Activated T-helper 2 cell treated with anti-CD3 and anti-CD28 coated beads, Interferon-gamma antibody, Interleukin-2, Interleukin-4, amounts not matched to agents 10 μg/mL and 5 μg/mL and 100 μg/mL, durations not matched to agents 14 hours and 24 hours and 36 hours (primary cell): Measurements from ENCODE around the gene PHKA1. TPM values are rescaled to one million over a fixed set of nuclear protein-coding genes. Genes with fewer than 3 reads are reported as not detected.
"Not testable (repeated sequence)": the region's sequence is repeated elsewhere in the genome, so short reads cannot be mapped to it uniquely, and the experiment has no call there.

ENCODE experiments used
- DNase-seq: peaks from one replicate; pipeline ENCODE4 v3.0.0; 2021; ENCODE audit warnings: low spot score
- H3K27ac Mint-ChIP-seq: one replicate; pipeline ENCODE4 v1.8.0; 2021; ENCODE audit warnings: mixed read lengths
- H3K27me3 Mint-ChIP-seq: one replicate; pipeline ENCODE4 v1.8.0; 2021; ENCODE audit warnings: low read depth, mixed read lengths
- H3K36me3 Mint-ChIP-seq: one replicate; pipeline ENCODE4 v1.8.0; 2021; ENCODE audit warnings: low read depth, mixed read lengths
- H3K4me1 Mint-ChIP-seq: one replicate; pipeline ENCODE4 v1.8.0; 2021; ENCODE audit warnings: low read depth, mixed read lengths
- H3K4me3 Mint-ChIP-seq: one replicate; pipeline ENCODE4 v1.8.0; 2021; ENCODE audit warnings: low read depth, mild to moderate bottlenecking, moderate library complexity, mixed read lengths
- H3K9me3 Mint-ChIP-seq: one replicate; pipeline ENCODE4 v1.8.0; 2021; ENCODE audit warnings: mixed read lengths
- intact Hi-C: fragments of 100-400 bp; cut with micrococcal nuclease; formaldehyde crosslinking; loops from one replicate; pipeline ENCODE4 v1.15.1; 2023
- total RNA-seq: library from RNA; stranded (reverse); gene quantifications from 2 replicates; pipeline ENCODE4 v1.2.3, GENCODE V29; 2022

Gene PHKA1
- 10.7 and 11.5 TPM in 2 replicates for total RNA-seq

DNA sequence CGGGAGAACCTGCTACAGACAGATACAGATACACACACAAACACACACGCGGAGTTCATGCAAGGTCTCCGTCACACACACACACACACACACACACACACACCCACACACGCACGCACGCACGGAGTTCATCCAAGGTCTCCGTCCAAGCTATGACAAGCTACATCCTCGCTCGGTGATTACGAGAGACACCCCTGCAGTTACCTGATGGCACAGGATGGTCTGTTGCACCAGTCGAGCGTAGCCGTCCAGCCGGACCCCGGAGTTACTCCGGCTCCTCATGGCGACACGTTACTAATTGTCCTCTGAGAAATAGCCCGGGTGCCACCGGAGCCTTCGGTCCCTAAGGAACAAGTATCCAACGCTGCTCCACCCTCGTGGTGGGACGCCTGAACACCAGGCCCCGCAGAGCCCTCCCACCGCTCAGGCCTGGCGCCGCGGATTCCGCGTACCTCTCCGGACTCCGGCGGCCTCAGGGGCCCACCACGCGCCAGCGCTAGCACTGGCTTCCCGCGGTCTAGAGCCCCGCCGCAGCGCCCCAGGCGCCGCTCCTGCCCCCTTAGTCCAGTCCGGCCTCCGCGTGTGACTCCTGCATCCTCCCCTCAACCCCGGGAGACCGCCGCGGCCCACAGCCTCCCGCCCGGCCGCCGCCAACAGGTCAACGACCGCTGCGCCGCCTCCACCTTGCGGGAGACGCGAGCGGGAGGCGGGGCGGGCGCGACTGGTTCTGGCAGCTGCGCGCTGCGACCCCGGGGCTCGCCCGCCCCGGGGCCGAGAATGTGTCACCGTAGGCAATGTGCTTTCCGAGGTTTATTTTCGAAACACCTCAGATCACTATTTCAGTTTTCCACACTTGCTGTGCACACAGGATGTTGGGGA, at the start of gene PHKA1:
TSS of gene PHKA1 (minus strand) at position 708 of the 879 bp plus-strand sequence. CDS start at position 282, 426 bp downstream.
- Mint-ChIP-seq H3K4me1 (peaks cover 15% of the 10 kb centered on the region), H3K4me3 (peak within 1 kb of the TSS; percentile 81), H3K27ac (peak within 1 kb of the TSS; percentile 68)
- DNase-seq = peak; percentile 22
- H3K9me3 Mint-ChIP-seq, H3K27me3 Mint-ChIP-seq, H3K36me3 Mint-ChIP-seq: not testable (repeated sequence)
- intact Hi-C loops = loop anchor here (1.0 kb wide), 1 partner anchor 93 kb away; no protein-coding TSS in a partner anchor

DNA sequence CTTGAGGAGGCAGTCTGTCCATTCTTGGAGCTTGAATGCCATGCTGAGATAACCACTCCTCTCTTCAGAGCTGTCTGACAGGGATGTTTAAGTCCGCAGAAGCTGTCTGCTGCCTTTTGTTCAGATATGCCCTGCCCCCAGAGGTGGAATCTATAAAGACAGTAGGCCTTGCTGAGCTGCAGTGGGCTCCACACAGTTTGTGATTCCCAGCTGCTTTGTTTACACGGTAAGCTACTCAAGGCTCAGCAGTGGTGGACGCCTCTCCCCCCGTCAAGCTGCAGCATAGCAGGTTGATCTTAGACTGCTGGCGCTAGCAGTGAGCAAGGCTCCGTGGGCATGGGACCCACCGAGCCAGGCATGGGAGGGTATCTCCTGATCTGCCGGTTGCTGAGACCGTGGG, 46.3 kb upstream of the PHKA1 start:
- H3K9me3 Mint-ChIP-seq, DNase-seq, H3K4me1 Mint-ChIP-seq, H3K36me3 Mint-ChIP-seq, H3K4me3 Mint-ChIP-seq, H3K27me3 Mint-ChIP-seq, H3K27ac Mint-ChIP-seq, intact Hi-C loops: not testable (repeated sequence)

- DNase-seq, H3K9me3 Mint-ChIP-seq, H3K27ac Mint-ChIP-seq, H3K36me3 Mint-ChIP-seq, H3K4me3 Mint-ChIP-seq, H3K27me3 Mint-ChIP-seq, intact Hi-C loops, H3K4me1 Mint-ChIP-seq: not testable (repeated sequence)
Observed at GRCh38 chrX:72748545-72748944, 34.4 kb upstream of the PHKA1 start.

DNA sequence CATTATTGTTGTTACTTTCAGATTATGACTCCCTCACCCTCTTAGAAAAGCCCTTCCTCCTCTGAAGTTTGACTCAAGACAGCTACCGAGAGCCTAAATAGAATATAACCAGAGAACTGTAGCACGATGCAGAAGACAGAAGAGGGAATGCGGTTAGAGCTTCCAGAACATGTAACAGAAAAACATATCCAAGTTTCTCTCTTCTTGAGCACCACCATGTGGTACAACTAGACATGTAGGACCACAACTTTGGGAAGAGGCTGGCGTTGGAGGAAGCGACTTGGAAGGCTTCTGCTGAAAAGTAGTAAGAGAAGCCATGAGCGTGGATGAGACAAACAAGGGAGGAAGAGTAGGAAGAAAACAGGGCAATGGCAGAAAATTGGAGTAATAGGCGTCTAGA, 31.4 kb upstream of the PHKA1 start:
- H3K36me3 Mint-ChIP-seq, H3K27ac Mint-ChIP-seq, DNase-seq, H3K27me3 Mint-ChIP-seq, H3K4me1 Mint-ChIP-seq, H3K4me3 Mint-ChIP-seq, intact Hi-C loops, H3K9me3 Mint-ChIP-seq: not testable (repeated sequence)

DNA sequence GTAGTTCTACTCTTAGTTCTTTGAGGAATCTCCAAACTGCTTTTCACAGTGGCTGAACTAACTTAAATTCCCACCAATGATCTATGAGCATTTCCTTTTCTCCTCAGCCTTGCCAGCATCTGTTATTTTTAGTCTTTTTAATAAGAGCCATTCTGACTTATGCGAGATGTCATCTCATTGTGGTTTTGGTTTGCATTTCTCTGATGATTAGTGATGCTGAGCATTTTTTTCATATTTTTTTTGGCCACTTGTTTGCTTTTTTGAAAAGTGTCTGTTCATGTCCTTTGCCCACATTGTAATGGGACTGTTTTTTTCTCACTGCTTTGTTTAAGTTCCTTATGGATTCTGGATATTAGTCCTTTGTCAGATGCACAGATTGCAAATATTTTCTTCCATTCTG, 21.5 kb upstream of the PHKA1 start:
- no peaks in the 10 kb centered on the region for H3K36me3 Mint-ChIP-seq
- intact Hi-C loops = no loop called here
- H3K9me3 Mint-ChIP-seq = no peaks in the 10 kb centered on the region
- H3K4me3 Mint-ChIP-seq = no peak overlapping the region
- no peak for DNase-seq
- H3K27ac Mint-ChIP-seq = no peak overlapping the region
- H3K4me1 Mint-ChIP-seq = no peaks in the 10 kb centered on the region
- peaks cover 29% of the 10 kb centered on the region for H3K27me3 Mint-ChIP-seq

- H3K4me1 Mint-ChIP-seq, DNase-seq, intact Hi-C loops, H3K27ac Mint-ChIP-seq, H3K9me3 Mint-ChIP-seq, H3K4me3 Mint-ChIP-seq, H3K36me3 Mint-ChIP-seq: not testable (repeated sequence)
- H3K27me3 Mint-ChIP-seq = peaks cover 29% of the 10 kb centered on the region
Observed at GRCh38 chrX:72733636-72734035, 19.5 kb upstream of the PHKA1 start.

GRCh38 chrX:72727846-72728245, 13.7 kb upstream of the PHKA1 start:
- Mint-ChIP-seq H3K27ac (no peak overlapping the region), H3K27me3 (peaks cover 15% of the 10 kb centered on the region), H3K36me3 (no peaks in the 10 kb centered on the region), H3K4me1 (peaks cover 7% of the 10 kb centered on the region), H3K4me3 (no peak overlapping the region), H3K9me3 (no peaks in the 10 kb centered on the region)
- no peak for DNase-seq
- intact Hi-C loops = no loop called here

- Mint-ChIP-seq H3K4me1 (peaks cover 15% of the 10 kb centered on the region), H3K4me3 (no peak overlapping the region)
- intact Hi-C loops = no loop called here
Observed at GRCh38 chrX:72716766-72717165, 2.7 kb upstream of the PHKA1 start.

DNA sequence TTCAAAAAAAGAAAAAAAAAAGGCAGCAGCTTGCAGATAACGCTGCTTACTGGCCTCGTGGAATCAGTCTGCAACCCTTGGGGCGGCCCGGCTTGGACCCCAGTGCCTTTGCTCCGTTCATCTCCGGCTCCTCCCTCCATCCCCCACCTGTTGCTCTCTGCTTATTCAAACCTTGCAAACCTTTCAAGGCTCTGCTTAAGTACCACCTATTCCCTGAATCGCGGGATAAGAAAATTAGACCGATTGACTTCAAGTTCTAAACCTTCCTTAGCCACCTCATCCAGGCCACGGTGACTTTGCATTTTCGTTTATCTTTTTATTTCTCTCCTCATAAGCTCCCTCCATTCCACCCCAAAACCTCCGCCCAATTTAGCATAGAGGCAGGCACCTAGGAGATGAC, 1.4 kb upstream of the PHKA1 start:
- Mint-ChIP-seq H3K4me3 (peak overlapping the region; percentile 55), H3K36me3 (peaks cover 2% of the 10 kb centered on the region), H3K27me3 (peaks cover 2% of the 10 kb centered on the region), H3K9me3 (no peaks in the 10 kb centered on the region), H3K27ac (no peak overlapping the region), H3K4me1 (peaks cover 15% of the 10 kb centered on the region)
- intact Hi-C loops = no loop called here
- DNase-seq = no peak

More at GRCh38 chrX:72716766-72717165, 2.7 kb upstream of the PHKA1 start:
- Mint-ChIP-seq H3K36me3 (peaks cover 2% of the 10 kb centered on the region), H3K27ac (no peak overlapping the region), H3K27me3 (peaks cover 2% of the 10 kb centered on the region), H3K9me3 (no peaks in the 10 kb centered on the region)
- no peak for DNase-seq

DNA sequence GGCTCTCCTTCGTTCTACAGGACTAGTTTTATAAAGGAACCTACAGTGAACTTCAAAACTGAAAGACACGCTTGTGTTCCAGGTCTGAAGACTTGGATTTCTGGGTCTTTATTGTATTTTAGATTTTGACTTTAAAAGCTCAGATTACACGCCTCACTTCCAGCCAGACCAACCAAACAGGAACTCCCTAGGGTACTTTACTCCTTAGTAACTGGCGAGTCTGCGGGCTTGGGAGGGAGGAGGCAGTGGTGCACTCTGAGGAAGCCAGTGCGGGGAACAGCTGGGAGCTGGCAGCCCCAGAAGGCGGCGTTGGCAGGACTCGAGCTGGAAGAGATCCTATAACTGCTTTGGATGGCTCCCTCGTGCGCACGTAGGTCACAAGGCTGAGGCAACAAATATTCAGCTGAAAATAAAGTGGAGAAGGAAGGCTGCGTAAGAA, 391 bp upstream of the PHKA1 start:
- Mint-ChIP-seq H3K27ac (peak overlapping the region; percentile 67), H3K9me3 (no peaks in the 10 kb centered on the region), H3K36me3 (peaks cover 2% of the 10 kb centered on the region), H3K4me1 (peaks cover 15% of the 10 kb centered on the region), H3K27me3 (peaks cover 2% of the 10 kb centered on the region), H3K4me3 (peak overlapping the region; percentile 74)
- intact Hi-C loops = loop anchor here (1.0 kb wide), 1 partner anchor 93 kb away; no protein-coding TSS in a partner anchor
- no peak for DNase-seq

DNA sequence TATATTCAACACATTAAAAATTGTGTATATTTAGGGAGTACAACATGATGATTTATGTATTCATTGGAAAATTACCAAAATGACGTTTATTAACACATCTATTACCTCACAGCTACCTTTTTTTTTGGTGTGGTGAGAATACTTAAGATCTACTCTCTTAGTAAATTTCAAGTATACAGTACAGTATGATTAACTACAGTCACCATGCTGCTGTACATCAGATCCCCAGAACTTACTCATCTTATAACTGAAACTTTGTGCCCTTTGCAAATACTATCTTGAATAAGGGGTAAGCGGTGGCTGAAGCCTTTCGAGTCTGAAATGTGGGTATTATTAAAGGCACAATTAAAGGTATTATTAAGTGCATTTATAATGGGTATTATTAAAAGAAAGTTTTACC, 976 bp downstream of the PHKA1 start:
- H3K4me1 Mint-ChIP-seq = peaks cover 15% of the 10 kb centered on the region
- H3K9me3 Mint-ChIP-seq = no peaks in the 10 kb centered on the region
- H3K36me3 Mint-ChIP-seq = peaks cover 5% of the 10 kb centered on the region
- peaks cover 2% of the 10 kb centered on the region for H3K27me3 Mint-ChIP-seq
- intact Hi-C loops = no loop called here
- peak overlapping the region; percentile 81 for H3K4me3 Mint-ChIP-seq
- peak overlapping the region; percentile 68 for H3K27ac Mint-ChIP-seq
- DNase-seq = no peak

- Mint-ChIP-seq H3K4me3 (peak overlapping the region; percentile 81), H3K27me3 (peaks cover 2% of the 10 kb centered on the region), H3K36me3 (peaks cover 5% of the 10 kb centered on the region), H3K27ac (no peak overlapping the region), H3K9me3 (no peaks in the 10 kb centered on the region), H3K4me1 (peaks cover 15% of the 10 kb centered on the region)
- DNase-seq = no peak
- intact Hi-C loops = no loop called here
Observed at GRCh38 chrX:72712094-72712755, 1.9 kb downstream of the PHKA1 start.

- DNase-seq = no peak
- intact Hi-C loops = no loop called here
- peaks cover 20% of the 10 kb centered on the region for H3K36me3 Mint-ChIP-seq
- H3K4me1 Mint-ChIP-seq = no peaks in the 10 kb centered on the region
- no peak overlapping the region for H3K4me3 Mint-ChIP-seq
- no peaks in the 10 kb centered on the region for H3K9me3 Mint-ChIP-seq
- no peak overlapping the region for H3K27ac Mint-ChIP-seq
- no peaks in the 10 kb centered on the region for H3K27me3 Mint-ChIP-seq
Observed at GRCh38 chrX:72705814-72706213, 8.3 kb downstream of the PHKA1 start.
